ENCODE results near the gene ARHGAP12. TPM values are rescaled to one million over a fixed set of nuclear protein-coding genes. Genes with fewer than 3 reads are reported as not detected.
"Not testable (repeated sequence)": the region's sequence is repeated elsewhere in the genome, so short reads cannot be mapped to it uniquely, and the experiment has no call there.

The ARHGAP12 gene
- total and polyA plus RNA-seq, 2 donors (not counting 3 experiments of a cell fraction or from before 2014, with no cell fraction given), result 5.8 to 19.3 TPM

- Histone ChIP-seq H3K79me2 (ENCODE audit: control insufficient read depth, insufficient read depth, low read length) (peaks cover 30% of the 10 kb centered on the region), H3K9ac (replicated peaks; ENCODE audit: extremely low read depth, insufficient read depth, low read length) (peak overlapping the region; percentile 23), H3K27ac (ENCODE audit: insufficient read depth, low read depth, low read length) (peak overlapping the region; percentile 62), H3K4me2 (ENCODE audit: insufficient read depth, low read length) (peak overlapping the region; percentile 67), H3K9me3 (replicated peaks; ENCODE audit: control insufficient read depth, insufficient read depth, low read length) (no peaks in the 10 kb centered on the region), H2AFZ (ENCODE audit: low read depth, low read length) (no peak overlapping the region), H4K20me1 (replicated peaks; ENCODE audit: control insufficient read depth, extremely low read depth, insufficient read depth, low read length) (no peaks in the 10 kb centered on the region), H3K36me3 (ENCODE audit: control insufficient read depth in 2 of 2, extremely low read depth in 1 of 2, insufficient read depth in 2 of 2, low read length in 2 of 2) (no peaks in the 10 kb centered on the region), H3K4me3 (replicated peaks in 1 of 3; ENCODE audit: insufficient read depth in 1 of 3, low read depth in 1 of 3, low read length in 3 of 3) (no peak overlapping the region), H3K9me1 (replicated peaks; ENCODE audit: control insufficient read depth, extremely low read depth, insufficient read depth, low read length) (no peaks in the 10 kb centered on the region), H3K4me1 (ENCODE audit: control insufficient read depth, extremely low read depth, insufficient read depth, low read length) (peaks cover 21% of the 10 kb centered on the region), H3K27me3 (ENCODE audit: control insufficient read depth in 2 of 2, insufficient read depth in 2 of 2, low read length in 2 of 2) (no peaks in the 10 kb centered on the region)
- POLR2A ChIA-PET, result interaction anchor here (0.6 to 1.5 kb wide), 2 partner anchors 16 to 30 kb away, joined by 3 to 8 read pairs; no protein-coding TSS in a partner anchor
- TF ChIP-seq EZH2 (IDR thresholded peaks at IDR 0.05; ENCODE audit: borderline replicate concordance, low read depth, low read length, severe bottlenecking) (no peak), POLR2A (IDR thresholded peaks at IDR 0.05; ENCODE audit: low read depth, low read length) (no peak), FOS (IDR thresholded peaks at IDR 0.05; ENCODE audit: borderline replicate concordance, insufficient read depth, low read length) (peak; percentile 26), MAX (IDR thresholded peaks at IDR 0.05; ENCODE audit: insufficient read depth, insufficient read length) (no peak), MYC (IDR thresholded peaks at IDR 0.05; ENCODE audit: low read depth, low read length) (no peak), POLR2AphosphoS5 (IDR thresholded peaks at IDR 0.05; ENCODE audit: insufficient read depth, low read depth, low read length) (no peak), CTCF (IDR thresholded peaks at IDR 0.05; ENCODE audit: extremely low read depth in 1 of 2, insufficient read depth in 1 of 2, low read depth in 1 of 2, low read length in 2 of 2) (no peak), GATA2 (IDR thresholded peaks at IDR 0.05; ENCODE audit: insufficient read depth, insufficient read length, low read depth, low read length) (peak; percentile 76), JUN (IDR thresholded peaks at IDR 0.05; ENCODE audit: borderline replicate concordance, insufficient read depth, insufficient read length, low read depth) (peak; percentile 37)
- dilution Hi-C loops (cut with MboI; ENCODE audit: extremely low pct_ligation_motif_present, low sequenced_read_pairs), result no loop called here
- CTCF ChIA-PET, result interaction anchor here (0.7 to 2.1 kb wide), 10 partner anchors 9 to 1226 kb away, joined by 3 to 19 read pairs (median 4); no protein-coding TSS in a partner anchor
- BruUV-seq (replicated peaks), result no TSS peak
- intact Hi-C loops (cut with micrococcal nuclease), result no loop called here
- peak; percentile 40 for FAIRE-seq
- peak; percentile 87 for DNase-seq (ENCODE audit: low read depth, low spot score)
Observed at GRCh38 chr10:31896968-31897384, 31.7 kb downstream of the ARHGAP12 start.

- H3K27ac ChIP-seq (ENCODE audit: insufficient read depth, low read depth, low read length); H3K36me3 ChIP-seq (ENCODE audit: control insufficient read depth in 2 of 2, extremely low read depth in 1 of 2, insufficient read depth in 2 of 2, low read length in 2 of 2); H3K27me3 ChIP-seq (ENCODE audit: control insufficient read depth in 2 of 2, insufficient read depth in 2 of 2, low read length in 2 of 2); H3K9me1 ChIP-seq (replicated peaks; ENCODE audit: control insufficient read depth, extremely low read depth, insufficient read depth, low read length); H2AFZ ChIP-seq (ENCODE audit: low read depth, low read length); BruUV-seq (replicated peaks); DNase-seq (ENCODE audit: low read depth, low spot score); dilution Hi-C loops (cut with MboI; ENCODE audit: extremely low pct_ligation_motif_present, low sequenced_read_pairs); H3K9ac ChIP-seq (replicated peaks; ENCODE audit: extremely low read depth, insufficient read depth, low read length); H4K20me1 ChIP-seq (replicated peaks; ENCODE audit: control insufficient read depth, extremely low read depth, insufficient read depth, low read length); FAIRE-seq; intact Hi-C loops (cut with micrococcal nuclease); H3K4me3 ChIP-seq (replicated peaks in 1 of 3; ENCODE audit: insufficient read depth in 1 of 3, low read depth in 1 of 3, low read length in 3 of 3); H3K4me2 ChIP-seq (ENCODE audit: insufficient read depth, low read length); H3K9me3 ChIP-seq (replicated peaks; ENCODE audit: control insufficient read depth, insufficient read depth, low read length): not testable (repeated sequence)
- CTCF ChIA-PET, result interaction anchor here (1.6 kb wide), 1 partner anchor 34 kb away, joined by 4 read pairs; no protein-coding TSS in a partner anchor
- POLR2A ChIA-PET, result interaction anchor here (1.5 kb wide), 1 partner anchor 31 kb away, joined by 3 read pairs; no protein-coding TSS in a partner anchor
- Histone ChIP-seq H3K79me2 (ENCODE audit: control insufficient read depth, insufficient read depth, low read length) (peaks cover 26% of the 10 kb centered on the region), H3K4me1 (ENCODE audit: control insufficient read depth, extremely low read depth, insufficient read depth, low read length) (peaks cover 21% of the 10 kb centered on the region)
Observed at GRCh38 chr10:31895722-31896121, 32.9 kb downstream of the ARHGAP12 start.

Measured in endothelial cell of umbilical vein (primary cell).